ENCODE data around the gene COL2A1.

The COL2A1 gene

DNA sequence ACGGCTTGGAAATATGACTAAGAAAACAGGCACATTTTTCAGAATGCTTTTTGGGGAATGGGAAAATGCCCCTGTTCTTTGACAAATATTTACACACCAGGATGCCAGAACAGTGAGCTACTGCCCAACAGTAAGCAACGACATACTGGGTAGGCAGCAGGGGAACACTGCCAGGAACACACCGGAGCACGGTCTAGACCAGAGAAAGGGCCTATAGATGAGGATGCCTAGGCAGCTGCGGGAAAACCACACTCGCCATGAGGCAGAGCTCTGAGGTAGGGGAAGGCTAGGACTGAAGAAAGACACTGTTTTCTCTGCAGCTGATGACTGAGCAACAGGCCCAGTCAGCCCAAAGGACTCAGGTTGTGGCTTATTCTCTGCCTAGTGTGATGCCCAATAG, 45.9 kb upstream of the COL2A1 start:
- Histone ChIP-seq H3K4me2 (no peak overlapping the region), H4K20me1 (ENCODE audit: insufficient read depth) (no peaks in the 10 kb centered on the region), H3K4me1 (ENCODE audit: low read depth, poor library complexity, severe bottlenecking) (peaks cover 9% of the 10 kb centered on the region), H3K9ac (no peak overlapping the region), H2AFZ (ENCODE audit: low read depth) (no peak overlapping the region), H3K27me3 (ENCODE audit: insufficient read depth, low read depth) (no peaks in the 10 kb centered on the region), H3K4me3 (IDR thresholded peaks at IDR 0.05; ENCODE audit: insufficient read depth, low read depth, low read length) (no peak overlapping the region), H3K36me3 (ENCODE audit: insufficient read depth) (no peaks in the 10 kb centered on the region; the same call in 1 of the 2 replicates), H3K27ac (no peak overlapping the region), H3K79me2 (ENCODE audit: insufficient read depth, low read depth) (no peaks in the 10 kb centered on the region)
- TF ChIP-seq, protein P1, sequence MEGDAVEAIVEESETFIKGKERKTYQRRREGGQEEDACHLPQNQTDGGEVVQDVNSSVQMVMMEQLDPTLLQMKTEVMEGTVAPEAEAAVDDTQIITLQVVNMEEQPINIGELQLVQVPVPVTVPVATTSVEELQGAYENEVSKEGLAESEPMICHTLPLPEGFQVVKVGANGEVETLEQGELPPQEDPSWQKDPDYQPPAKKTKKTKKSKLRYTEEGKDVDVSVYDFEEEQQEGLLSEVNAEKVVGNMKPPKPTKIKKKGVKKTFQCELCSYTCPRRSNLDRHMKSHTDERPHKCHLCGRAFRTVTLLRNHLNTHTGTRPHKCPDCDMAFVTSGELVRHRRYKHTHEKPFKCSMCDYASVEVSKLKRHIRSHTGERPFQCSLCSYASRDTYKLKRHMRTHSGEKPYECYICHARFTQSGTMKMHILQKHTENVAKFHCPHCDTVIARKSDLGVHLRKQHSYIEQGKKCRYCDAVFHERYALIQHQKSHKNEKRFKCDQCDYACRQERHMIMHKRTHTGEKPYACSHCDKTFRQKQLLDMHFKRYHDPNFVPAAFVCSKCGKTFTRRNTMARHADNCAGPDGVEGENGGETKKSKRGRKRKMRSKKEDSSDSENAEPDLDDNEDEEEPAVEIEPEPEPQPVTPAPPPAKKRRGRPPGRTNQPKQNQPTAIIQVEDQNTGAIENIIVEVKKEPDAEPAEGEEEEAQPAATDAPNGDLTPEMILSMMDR (conservative IDR thresholded peaks at IDR 0.05; ENCODE audit: low read depth, low read length): no peak

DNA sequence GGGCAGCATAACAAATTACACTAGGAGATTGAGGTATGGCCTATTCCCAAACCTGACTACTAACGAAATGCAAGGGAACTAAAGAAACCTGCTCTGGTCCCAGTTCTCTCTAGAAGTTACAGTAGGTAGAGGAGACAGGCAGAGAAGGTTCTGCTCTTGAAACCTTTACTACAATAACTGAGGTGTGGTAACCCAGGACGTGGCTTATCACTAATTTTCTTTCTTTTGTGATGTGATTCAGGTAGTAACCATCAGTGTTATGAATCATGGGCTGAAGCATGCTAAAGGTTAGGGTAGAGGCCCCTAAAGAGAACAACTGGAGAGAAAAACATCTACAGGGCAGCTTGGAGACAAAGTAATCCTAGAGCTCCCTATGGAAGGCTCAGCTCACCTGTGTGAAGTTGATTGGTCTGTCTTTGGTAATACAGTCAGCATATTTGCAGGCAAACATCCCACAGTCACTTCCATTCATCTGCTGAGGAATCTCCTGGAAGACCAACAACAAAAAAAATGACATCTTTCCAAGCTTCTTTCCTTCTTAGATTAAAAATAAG, 41.8 kb upstream of the COL2A1 start:
- no peak overlapping the region for H3K27ac ChIP-seq
- H3K79me2 ChIP-seq (ENCODE audit: insufficient read depth, low read depth): no peaks in the 10 kb centered on the region
- no peaks in the 10 kb centered on the region; the same call in 1 of the 2 replicates for H3K36me3 ChIP-seq (ENCODE audit: insufficient read depth)
- H2AFZ ChIP-seq (ENCODE audit: low read depth): no peak overlapping the region
- no peak overlapping the region for H3K4me3 ChIP-seq (IDR thresholded peaks at IDR 0.05; ENCODE audit: insufficient read depth, low read depth, low read length)
- TF ChIP-seq, protein P1 (conservative IDR thresholded peaks at IDR 0.05; ENCODE audit: low read depth, low read length): no peak
- no peaks in the 10 kb centered on the region for H3K4me1 ChIP-seq (ENCODE audit: low read depth, poor library complexity, severe bottlenecking)
- H3K27me3 ChIP-seq (ENCODE audit: insufficient read depth, low read depth): no peaks in the 10 kb centered on the region
- no peak overlapping the region for H3K9ac ChIP-seq
- H3K4me2 ChIP-seq: no peak overlapping the region
- H4K20me1 ChIP-seq (ENCODE audit: insufficient read depth): no peaks in the 10 kb centered on the region

DNA sequence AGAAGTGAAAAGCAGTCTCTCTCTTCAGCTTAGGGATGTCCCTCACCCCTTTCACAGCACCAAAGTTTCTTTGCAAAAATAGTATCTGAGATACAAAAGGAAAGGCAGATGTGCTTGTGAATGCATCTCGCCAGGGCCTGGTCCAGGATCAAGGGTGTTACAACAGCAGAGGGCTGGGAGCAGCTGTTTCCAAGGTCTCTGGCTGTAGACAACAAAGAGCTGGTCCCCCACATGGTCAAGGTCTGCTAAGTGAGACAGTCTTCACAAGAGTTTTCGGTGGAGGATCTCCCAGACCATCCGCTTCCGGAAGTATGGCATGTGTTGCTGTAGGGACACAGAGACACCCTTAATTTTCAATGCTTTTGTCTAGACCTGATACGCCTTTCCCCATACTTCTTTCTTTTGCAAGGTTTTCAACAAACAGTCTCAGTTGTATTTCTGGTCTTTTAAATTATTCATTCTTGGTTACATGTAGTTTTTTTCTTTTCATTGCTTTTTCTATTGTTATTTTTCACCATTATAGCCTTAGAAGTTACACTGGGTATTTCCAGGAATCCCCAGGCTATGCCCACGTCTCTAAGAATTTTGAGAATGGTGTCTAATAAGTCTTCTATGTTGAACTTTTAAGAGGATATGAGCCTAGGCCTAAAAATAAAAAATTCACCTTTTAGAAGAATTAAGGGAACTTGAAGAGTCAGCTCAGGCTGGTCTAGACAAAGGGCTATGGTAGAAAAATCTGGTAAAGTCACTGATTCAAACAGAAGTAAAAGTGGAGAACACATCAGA, 41.0 kb upstream of the COL2A1 start:
- no peak overlapping the region for H3K4me3 ChIP-seq (IDR thresholded peaks at IDR 0.05; ENCODE audit: insufficient read depth, low read depth, low read length)

DNA sequence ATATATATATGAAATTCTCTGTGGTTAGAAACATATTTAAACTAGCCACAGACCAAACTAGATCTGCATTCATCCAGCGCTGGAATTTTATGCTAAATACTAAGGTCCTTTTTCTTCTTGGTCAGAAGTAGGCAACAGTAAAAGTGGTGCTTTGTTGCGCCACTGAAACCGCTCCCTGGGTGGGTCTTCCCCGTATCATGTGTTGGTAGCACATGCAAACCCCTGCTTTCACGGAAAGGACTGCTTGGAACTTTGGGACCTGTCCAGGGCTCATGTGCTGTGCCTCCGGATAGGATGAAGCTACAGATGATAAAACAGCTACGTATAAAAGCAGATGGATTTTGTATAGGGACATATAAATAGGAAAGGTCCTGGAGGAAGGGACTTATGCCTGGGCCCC, 40.1 kb upstream of the COL2A1 start:
- Histone ChIP-seq H2AFZ (ENCODE audit: low read depth) (no peak overlapping the region), H4K20me1 (ENCODE audit: insufficient read depth) (no peaks in the 10 kb centered on the region), H3K4me1 (ENCODE audit: low read depth, poor library complexity, severe bottlenecking) (no peaks in the 10 kb centered on the region), H3K36me3 (ENCODE audit: insufficient read depth) (no peaks in the 10 kb centered on the region; the same call in 1 of the 2 replicates), H3K4me3 (IDR thresholded peaks at IDR 0.05; ENCODE audit: insufficient read depth, low read depth, low read length) (no peak overlapping the region), H3K79me2 (ENCODE audit: insufficient read depth, low read depth) (no peaks in the 10 kb centered on the region), H3K9ac (no peak overlapping the region), H3K4me2 (no peak overlapping the region), H3K27me3 (ENCODE audit: insufficient read depth, low read depth) (no peaks in the 10 kb centered on the region), H3K27ac (no peak overlapping the region)
- TF ChIP-seq, protein P1 (conservative IDR thresholded peaks at IDR 0.05; ENCODE audit: low read depth, low read length): no peak

More for the DNA sequence above, 41.0 kb upstream of the COL2A1 start:
- H3K79me2 ChIP-seq (ENCODE audit: insufficient read depth, low read depth): no peaks in the 10 kb centered on the region
- no peak overlapping the region for H3K9ac ChIP-seq
- no peaks in the 10 kb centered on the region for H3K27me3 ChIP-seq (ENCODE audit: insufficient read depth, low read depth)
- TF ChIP-seq, protein P1 (conservative IDR thresholded peaks at IDR 0.05; ENCODE audit: low read depth, low read length): no peak
- H3K27ac ChIP-seq: no peak overlapping the region
- no peak overlapping the region for H3K4me2 ChIP-seq
- H2AFZ ChIP-seq (ENCODE audit: low read depth): no peak overlapping the region
- no peaks in the 10 kb centered on the region for H3K4me1 ChIP-seq (ENCODE audit: low read depth, poor library complexity, severe bottlenecking)
- H3K36me3 ChIP-seq (ENCODE audit: insufficient read depth): no peaks in the 10 kb centered on the region; the same call in 1 of the 2 replicates
- H4K20me1 ChIP-seq (ENCODE audit: insufficient read depth): no peaks in the 10 kb centered on the region
